Inferior parietal cortex (tissue), 1 donor: Measurements from ENCODE around the gene LDHAL6B.

Source experiments
- DNase-seq: peaks from one replicate; pipeline ENCODE4 v3.0.0-alpha.2; 2016; ENCODE audit errors: extremely low spot score

The LDHAL6B gene

DNA sequence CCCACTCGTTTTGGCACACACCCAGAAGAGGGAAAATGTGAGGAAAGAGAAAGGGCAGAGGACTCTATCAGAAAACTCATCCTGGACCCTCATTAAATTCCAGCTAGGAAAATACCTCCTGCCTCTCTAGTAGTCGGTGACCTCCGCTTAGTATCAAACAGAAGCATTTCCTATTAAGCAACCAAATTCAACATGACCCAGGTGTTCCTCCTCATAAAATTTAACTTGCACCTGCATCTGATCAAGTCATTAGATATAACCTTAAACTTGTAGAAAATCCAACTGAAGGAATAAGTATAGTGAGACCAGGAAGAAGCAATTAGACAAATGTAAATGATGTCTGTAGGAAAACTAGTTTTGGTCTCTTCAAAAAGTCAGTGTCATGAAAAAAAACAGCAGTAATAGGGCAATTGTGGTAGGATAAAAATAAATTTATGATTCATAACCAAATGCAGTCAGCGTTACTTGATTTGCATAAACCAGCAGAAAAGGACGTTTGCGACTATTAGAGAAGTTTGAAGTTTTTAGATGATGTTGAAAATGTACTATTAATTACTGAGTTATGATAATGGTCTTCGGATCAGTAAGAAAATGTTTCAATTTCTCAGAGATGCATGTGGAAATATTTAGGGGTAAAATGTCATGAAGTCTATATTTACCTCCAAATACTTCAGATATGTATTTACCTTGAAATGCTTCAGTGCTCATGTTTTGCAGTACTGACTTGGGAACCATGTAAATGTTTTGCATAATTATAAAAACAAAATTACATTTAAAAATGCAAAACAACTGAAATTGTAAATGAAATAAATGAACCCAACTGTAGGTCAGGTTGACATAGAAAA, 44.6 kb downstream of the LDHAL6B start:
- no peak for DNase-seq

DNA sequence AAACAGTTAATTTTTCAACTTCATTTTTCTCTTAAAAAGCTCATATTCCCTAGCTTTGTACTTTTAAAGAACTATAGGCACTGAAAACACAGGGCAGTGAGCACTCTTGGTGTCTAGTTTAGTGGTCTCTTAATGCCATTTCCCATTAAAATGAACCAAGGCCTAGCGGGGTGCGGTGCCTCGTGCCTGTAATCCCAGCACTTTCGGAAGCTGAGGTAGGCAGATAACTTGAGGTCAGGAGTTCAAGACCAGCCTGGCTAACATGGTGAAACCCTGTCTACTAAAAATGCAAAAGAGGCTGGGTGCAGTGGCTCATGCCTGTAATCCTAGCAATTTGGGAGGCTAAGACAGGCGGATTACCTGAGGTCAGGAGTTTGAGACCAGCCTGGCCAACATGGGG, 45.5 kb downstream of the LDHAL6B start:
- no peak for DNase-seq

DNA sequence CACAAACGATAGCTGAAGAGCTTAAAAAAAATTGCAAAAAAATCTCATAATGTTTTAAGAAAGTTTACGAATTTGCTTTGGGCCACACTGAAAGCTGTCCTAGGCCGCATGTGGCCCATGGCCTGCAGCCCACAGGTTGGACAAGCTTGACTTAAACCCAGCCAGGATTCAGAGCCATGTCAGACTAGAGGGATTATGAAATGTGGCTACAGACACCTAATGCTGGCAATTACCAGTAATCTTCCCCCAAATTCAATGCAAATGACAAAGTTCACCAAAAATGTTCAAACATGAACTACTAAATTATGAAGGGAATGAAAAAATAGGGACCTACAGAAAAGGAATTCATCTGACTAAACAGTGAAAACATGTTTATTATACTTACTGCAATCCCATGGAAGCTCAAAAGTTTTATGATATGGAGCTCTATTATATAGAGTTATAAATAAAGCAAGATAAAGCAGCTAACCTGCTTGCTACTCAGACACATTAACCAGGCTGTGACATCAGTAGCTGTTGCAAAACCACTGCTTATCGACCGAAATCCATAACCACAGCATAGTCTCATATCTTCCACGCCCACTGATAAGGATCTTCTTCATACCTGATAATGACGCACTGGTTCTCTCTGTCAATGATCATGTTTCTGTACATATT, 49.2 kb downstream of the LDHAL6B start:
- DNase-seq: no peak

DNA sequence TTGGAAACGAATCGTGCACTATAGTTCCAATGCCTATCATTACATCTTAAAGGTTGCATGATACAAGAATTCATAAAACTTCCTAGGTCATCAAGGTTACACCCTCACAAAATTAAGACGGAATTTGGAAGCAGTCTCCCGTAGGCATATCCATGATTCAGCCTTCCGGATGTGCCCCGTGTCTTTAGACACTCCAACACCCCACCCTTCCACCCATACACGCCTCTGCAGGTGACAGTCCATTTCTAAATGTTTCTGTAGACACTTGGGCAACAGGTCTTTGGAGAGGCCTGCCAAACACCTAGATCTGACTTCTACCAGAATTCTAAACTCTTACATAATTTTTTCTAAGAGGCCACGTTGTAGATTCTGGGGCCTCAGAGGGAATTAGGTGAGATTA, 49.8 kb downstream of the LDHAL6B start:
- no peak for DNase-seq

DNA sequence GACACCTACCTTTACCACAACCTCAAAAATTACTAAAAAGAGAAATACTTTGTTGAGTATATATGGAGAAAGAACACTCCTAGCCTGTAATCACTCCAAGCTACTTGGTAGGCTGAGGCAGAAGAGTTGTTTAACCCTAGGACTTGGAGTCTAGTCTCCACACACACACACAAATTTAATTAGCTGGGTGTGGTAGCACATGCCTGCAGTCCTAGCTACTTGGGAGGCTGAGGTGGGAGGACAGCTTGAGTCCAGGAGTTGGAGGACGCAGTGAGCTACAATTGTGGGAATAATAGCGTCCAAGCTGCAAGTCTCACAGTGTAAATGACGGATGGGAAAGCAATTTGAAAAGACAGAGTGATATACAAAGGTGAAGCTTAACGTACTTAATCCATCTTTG, 50.5 kb downstream of the LDHAL6B start:
- DNase-seq: no peak
